NT2/D1 (cell line): ENCODE results near the gene CTAGE1.

Experiments used
- SUZ12 ChIP-seq: IDR thresholded peaks from 2 replicates; pipeline ENCODE4 v1.6.1; 2011; ENCODE audit not compliant: insufficient read length, insufficient read depth; ENCODE audit errors: extremely low read depth
- YY1 ChIP-seq: IDR thresholded peaks from 2 replicates; pipeline ENCODE4 v1.6.1; 2011; ENCODE audit not compliant: insufficient read length, insufficient read depth
- ZNF274 ChIP-seq: IDR thresholded peaks from 2 replicates; pipeline ENCODE4 v1.6.1; 2011; ENCODE audit warnings: mild to moderate bottlenecking, low read depth, low read length

DNA sequence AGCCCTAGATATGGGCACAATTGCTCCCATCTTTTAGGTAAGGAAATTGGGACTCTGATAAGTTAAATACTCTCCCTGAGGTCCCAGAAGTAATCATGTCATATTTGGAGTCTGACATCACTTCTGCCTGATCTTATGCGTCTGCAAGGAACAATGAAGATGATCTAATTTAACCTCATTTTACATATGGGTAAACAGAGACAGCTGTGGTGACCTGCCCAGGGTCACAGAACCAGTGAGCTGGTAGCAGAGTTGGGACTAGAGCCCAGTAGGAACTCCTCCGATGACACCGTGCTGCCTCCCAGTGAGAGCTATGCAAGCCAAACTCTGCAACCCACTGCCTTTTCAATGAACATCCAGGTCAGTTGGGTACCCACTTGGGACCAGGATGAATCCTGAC lies 17.8 kb downstream of the CTAGE1 start:
- TF ChIP-seq ZNF274 (no peak), YY1 (no peak), SUZ12 (no peak)
